Colonic mucosa (tissue), 4 donors: Measurements from ENCODE around the gene VMP1. TPM values are rescaled to one million over a fixed set of nuclear protein-coding genes. Genes with fewer than 3 reads are reported as not detected.

Experiments
- DNase-seq: peaks from one replicate; pipeline ENCODE4 v3.0.0-alpha.2; 2020
- H3K27ac ChIP-seq: fragments of 200-600 bp; one replicate; pipeline ENCODE4 v1.8.0; 2021
- H3K27me3 ChIP-seq: fragments of 200-600 bp; one replicate; pipeline ENCODE4 v1.8.0; 2021
- H3K36me3 ChIP-seq: fragments of 200-600 bp; one replicate; pipeline ENCODE4 v1.8.0; 2021
- H3K4me1 ChIP-seq: fragments of 200-600 bp; one replicate; pipeline ENCODE4 v1.8.0; 2021; ENCODE audit warnings: mild to moderate bottlenecking
- H3K4me3 ChIP-seq: fragments of 200-600 bp; one replicate; pipeline ENCODE4 v1.8.0; 2021
- H3K9ac ChIP-seq, 2 donors: one replicate each; pipeline ENCODE4 v1.7.0; 2013; ENCODE audit warnings: control low read depth in 2 of 2, low read depth in 2 of 2, low read length in 2 of 2
- H3K9me3 ChIP-seq: fragments of 200-600 bp; one replicate; pipeline ENCODE4 v1.8.0; 2021
- intact Hi-C: fragments of 100-400 bp; cut with DNase I; formaldehyde crosslinking; loops from one replicate; pipeline ENCODE4 v1.14.1; 2022
- total RNA-seq, 2 donors: library from RNA; stranded (reverse); fragmentation: NEBNext Ultra II Directional in 1 of 2; extraction: Animal tissue kit (Norgen Biotek cat#: 25700) in 1 of 2; gene quantifications; one replicate each; pipeline ENCODE4 v1.2.1, GENCODE V29; 2021
- TF ChIP-seq, protein P1 (sequence below): fragments of 200-600 bp; IDR thresholded peaks from one replicate; pipeline ENCODE4 v1.8.0; 2022; ENCODE audit warnings: antibody characterized with exemption, mild to moderate bottlenecking
- donor health status: healthy.
- donor health status: DM: no; HTN: no; CAD: no.
- donor health status: DM: no; HTN: no; CAD: no.

The VMP1 gene
- total RNA-seq, 2 donors from 2014 or later: 186 to 291 TPM

DNA sequence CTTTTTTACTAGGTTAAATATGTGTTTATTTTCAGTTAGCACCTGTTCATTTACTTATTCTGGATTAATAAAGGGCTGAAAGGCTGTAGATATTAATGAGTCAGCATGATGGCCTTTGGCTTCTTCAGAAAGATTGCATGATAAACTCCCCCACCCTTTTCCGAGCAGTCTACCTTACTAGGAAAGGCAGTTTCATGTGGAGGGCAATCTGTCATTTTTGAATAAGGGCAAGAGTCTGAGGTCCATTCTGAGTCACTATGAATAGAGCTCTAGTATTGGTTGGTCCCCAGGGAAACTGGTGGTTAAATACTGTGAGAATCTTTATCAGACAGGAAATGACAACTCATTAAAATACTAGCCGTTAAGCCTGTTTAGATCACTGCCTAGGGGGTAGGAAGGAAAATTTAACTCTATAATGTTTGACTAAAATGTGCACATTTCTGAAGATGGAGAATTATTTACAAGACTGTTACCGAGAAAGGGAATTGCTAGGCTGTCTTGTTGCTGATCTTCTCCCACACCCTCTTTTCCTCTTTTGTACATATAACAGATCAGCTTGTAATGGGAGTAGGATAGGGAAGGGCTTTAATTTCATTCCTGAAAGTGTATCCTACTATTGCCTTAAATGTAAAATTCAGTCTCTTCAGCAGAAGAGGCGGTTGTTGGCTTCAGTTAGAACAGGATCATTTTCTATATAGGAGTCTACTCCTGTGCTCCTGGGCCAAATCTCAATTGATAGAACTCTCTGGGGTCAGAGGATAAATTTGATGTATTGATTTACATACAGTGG is 122.0 kb downstream of the VMP1 start:
- peaks cover 12% of the 10 kb centered on the region for H3K4me1 ChIP-seq
- TF ChIP-seq, protein P1, sequence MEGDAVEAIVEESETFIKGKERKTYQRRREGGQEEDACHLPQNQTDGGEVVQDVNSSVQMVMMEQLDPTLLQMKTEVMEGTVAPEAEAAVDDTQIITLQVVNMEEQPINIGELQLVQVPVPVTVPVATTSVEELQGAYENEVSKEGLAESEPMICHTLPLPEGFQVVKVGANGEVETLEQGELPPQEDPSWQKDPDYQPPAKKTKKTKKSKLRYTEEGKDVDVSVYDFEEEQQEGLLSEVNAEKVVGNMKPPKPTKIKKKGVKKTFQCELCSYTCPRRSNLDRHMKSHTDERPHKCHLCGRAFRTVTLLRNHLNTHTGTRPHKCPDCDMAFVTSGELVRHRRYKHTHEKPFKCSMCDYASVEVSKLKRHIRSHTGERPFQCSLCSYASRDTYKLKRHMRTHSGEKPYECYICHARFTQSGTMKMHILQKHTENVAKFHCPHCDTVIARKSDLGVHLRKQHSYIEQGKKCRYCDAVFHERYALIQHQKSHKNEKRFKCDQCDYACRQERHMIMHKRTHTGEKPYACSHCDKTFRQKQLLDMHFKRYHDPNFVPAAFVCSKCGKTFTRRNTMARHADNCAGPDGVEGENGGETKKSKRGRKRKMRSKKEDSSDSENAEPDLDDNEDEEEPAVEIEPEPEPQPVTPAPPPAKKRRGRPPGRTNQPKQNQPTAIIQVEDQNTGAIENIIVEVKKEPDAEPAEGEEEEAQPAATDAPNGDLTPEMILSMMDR: no peak

GRCh38 chr17:59830007-59830630 is 122.7 kb downstream of the VMP1 start:
- Histone ChIP-seq H3K27ac (peak overlapping the region; percentile 94), H3K9ac (peak overlapping the region in 1 of 2 donors; percentile 78), H3K27me3 (no peaks in the 10 kb centered on the region), H3K36me3 (no peaks in the 10 kb centered on the region), H3K4me1 (peaks cover 12% of the 10 kb centered on the region), H3K9me3 (no peaks in the 10 kb centered on the region), H3K4me3 (peak overlapping the region; percentile 3)
- intact Hi-C loops: no loop called here
- TF ChIP-seq, protein P1: no peak
- peak; percentile 34 for DNase-seq

More for the DNA sequence above, 122.0 kb downstream of the VMP1 start:
- DNase-seq: peak; percentile 79
- H3K4me3 ChIP-seq: peak overlapping the region; percentile 7
- intact Hi-C loops: loop anchor here (5.0 kb wide), 1 partner anchor 42 kb away; no protein-coding TSS in a partner anchor
- no peaks in the 10 kb centered on the region for H3K36me3 ChIP-seq
- no peaks in the 10 kb centered on the region for H3K9me3 ChIP-seq
- peak overlapping the region; percentile 94 for H3K27ac ChIP-seq
- H3K9ac ChIP-seq: peak overlapping the region in 1 of 2 donors; percentile 78
- no peaks in the 10 kb centered on the region for H3K27me3 ChIP-seq

- intact Hi-C loops: no loop called here
- no peaks in the 10 kb centered on the region for H3K36me3 ChIP-seq
- no peak for DNase-seq
- no peak overlapping the region for H3K4me3 ChIP-seq
- H3K27ac ChIP-seq: peak overlapping the region; percentile 94
- H3K27me3 ChIP-seq: no peaks in the 10 kb centered on the region
- TF ChIP-seq, protein P1: no peak
- H3K9me3 ChIP-seq: no peaks in the 10 kb centered on the region
- peak overlapping the region in 1 of 2 donors; percentile 78 for H3K9ac ChIP-seq
- peaks cover 15% of the 10 kb centered on the region for H3K4me1 ChIP-seq
These were observed 123.5 kb downstream of the VMP1 start for GRCh38 chr17:59830846-59831486.

DNA sequence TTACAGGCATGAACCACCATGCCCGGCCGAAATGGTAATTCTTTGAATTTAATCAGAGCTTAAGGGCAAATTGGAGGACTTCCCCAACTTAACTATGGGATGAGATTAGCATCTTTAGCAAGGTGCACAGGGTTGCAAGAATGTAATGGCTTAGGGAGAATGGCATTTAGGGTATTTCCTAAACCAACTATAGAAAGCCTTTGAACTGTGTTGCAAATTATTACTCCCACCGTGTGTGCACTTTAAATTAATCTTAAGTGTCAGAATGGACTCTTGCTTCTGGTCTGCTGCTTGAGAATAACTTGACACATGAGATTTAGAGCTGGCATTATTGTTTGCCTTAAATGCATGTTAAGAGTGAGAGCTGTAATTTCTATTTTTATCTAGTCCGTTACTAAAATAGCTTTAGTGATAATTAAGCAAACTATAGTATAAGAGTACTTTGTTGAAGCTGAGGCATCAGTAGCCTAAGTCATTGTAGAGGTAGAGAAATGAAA is 125.5 kb downstream of the VMP1 start:
- H3K27ac ChIP-seq: no peak overlapping the region
- DNase-seq: no peak
- H3K4me3 ChIP-seq: no peak overlapping the region
- peaks cover 21% of the 10 kb centered on the region for H3K4me1 ChIP-seq
- intact Hi-C loops: no loop called here
- H3K27me3 ChIP-seq: no peaks in the 10 kb centered on the region
- H3K36me3 ChIP-seq: no peaks in the 10 kb centered on the region
- no peak overlapping the region for H3K9ac ChIP-seq
- no peaks in the 10 kb centered on the region for H3K9me3 ChIP-seq
- TF ChIP-seq, protein P1: no peak

GRCh38 chr17:59837308-59838051 is 130.0 kb downstream of the VMP1 start:
- Histone ChIP-seq H3K9ac (peak overlapping the region in 1 of 2 donors; percentile 98), H3K4me3 (peak overlapping the region; percentile 73), H3K9me3 (no peaks in the 10 kb centered on the region), H3K27ac (peak overlapping the region; percentile 100), H3K36me3 (no peaks in the 10 kb centered on the region), H3K4me1 (peaks cover 9% of the 10 kb centered on the region), H3K27me3 (no peaks in the 10 kb centered on the region)
- TF ChIP-seq, protein P1: no peak
- intact Hi-C loops: no loop called here
- DNase-seq: peak; percentile 86
